GM23338 (cell line): ENCODE measurements around the gene SMG6. TPM values are rescaled to one million over a fixed set of nuclear protein-coding genes. Genes with fewer than 3 reads are reported as not detected.

Experiments used
- ATAC-seq: fragments of 200-7000 bp; cut with Tn5 transposase; 3 replicates; pipeline ENCODE4 v1.9.1; 2020
- DNase-seq: peaks from one replicate; pipeline ENCODE4 v3.0.0-alpha.2; 2015; ENCODE audit warnings: low spot score
- H2AFZ ChIP-seq: fragments of 200-600 bp; sonication (generic); 2 replicates; pipeline ENCODE4 v1.8.0; 2016; ENCODE audit warnings: antibody characterized with exemption, mild to moderate bottlenecking, moderate library complexity
- H3F3A ChIP-seq: fragments of 200-600 bp; sonication (generic); replicated peaks from 2 replicates; pipeline ENCODE4 v1.8.0; 2017; ENCODE audit warnings: antibody characterized with exemption, mixed run types, low read depth
- H3K27ac ChIP-seq: fragments of 200-600 bp; sonication (generic); 2 replicates; pipeline ENCODE4 v1.6.1; 2016; ENCODE audit warnings: low read depth
- H3K27me3 ChIP-seq: fragments of 200-600 bp; sonication (generic); 2 replicates; pipeline ENCODE4 v1.8.0; 2016; ENCODE audit warnings: mild to moderate bottlenecking, mixed run types, moderate library complexity; ENCODE audit not compliant: insufficient read depth
- H3K36me3 ChIP-seq: fragments of 200-600 bp; sonication (generic); 2 replicates; pipeline ENCODE4 v1.8.0; 2016; ENCODE audit warnings: mild to moderate bottlenecking; ENCODE audit not compliant: insufficient read depth
- H3K4me1 ChIP-seq: fragments of 200-600 bp; sonication (generic); 2 replicates; pipeline ENCODE4 v1.8.0; 2016; ENCODE audit warnings: mild to moderate bottlenecking, moderate library complexity; ENCODE audit not compliant: insufficient read depth
- H3K4me2 ChIP-seq: fragments of 200-600 bp; sonication (generic); 2 replicates; pipeline ENCODE4 v1.7.1; 2017; ENCODE audit warnings: mixed run types
- H3K4me3 ChIP-seq: fragments of 200-600 bp; sonication (generic); 2 replicates; pipeline ENCODE4 v1.6.1; 2016; ENCODE audit warnings: mixed run types
- H3K79me2 ChIP-seq: fragments of 200-600 bp; sonication (generic); replicated peaks from 2 replicates; pipeline ENCODE4 v1.8.0; 2017; ENCODE audit warnings: mild to moderate bottlenecking; ENCODE audit not compliant: insufficient read depth
- H3K9me2 ChIP-seq: fragments of 200-600 bp; sonication (generic); 2 replicates; pipeline ENCODE4 v1.8.0; 2017; ENCODE audit not compliant: insufficient read depth
- H4K20me1 ChIP-seq: fragments of 200-600 bp; sonication (generic); replicated peaks from 2 replicates; pipeline ENCODE4 v1.8.0; 2017; ENCODE audit warnings: mild to moderate bottlenecking; ENCODE audit not compliant: insufficient read depth
- H3K27ac Mint-ChIP-seq: 2 replicates; pipeline ENCODE4 v1.8.0; 2020; ENCODE audit warnings: inconsistent platforms, mild to moderate bottlenecking, moderate library complexity, mixed read lengths
- H3K27me3 Mint-ChIP-seq: 3 replicates; pipeline ENCODE4 v1.8.0; 2022; ENCODE audit warnings: low read depth, mild to moderate bottlenecking, moderate library complexity, mixed read lengths, inconsistent platforms; ENCODE audit not compliant: insufficient read depth, poor library complexity
- H3K36me3 Mint-ChIP-seq: 3 replicates; pipeline ENCODE4 v1.8.0; 2021; ENCODE audit warnings: low read depth, mild to moderate bottlenecking, inconsistent platforms, moderate library complexity, mixed read lengths
- H3K4me1 Mint-ChIP-seq: 3 replicates; pipeline ENCODE4 v1.8.0; 2020; ENCODE audit warnings: mild to moderate bottlenecking, inconsistent platforms, mixed read lengths
- H3K4me3 Mint-ChIP-seq: 3 replicates; pipeline ENCODE4 v1.8.0; 2021; ENCODE audit warnings: moderate library complexity, mild to moderate bottlenecking, inconsistent platforms, mixed read lengths
- H3K9me3 Mint-ChIP-seq: 3 replicates; pipeline ENCODE4 v1.8.0; 2020; ENCODE audit warnings: moderate library complexity, mild to moderate bottlenecking, inconsistent platforms, mixed read lengths
- CREB1 ChIP-seq: fragments of 250-450 bp; sonication (Bioruptor Pico); IDR thresholded peaks from 2 replicates; pipeline ENCODE4 v1.5.0; 2020; ENCODE audit warnings: low read depth, mild to moderate bottlenecking, moderate library complexity
- EZH2 ChIP-seq: fragments of 200-600 bp; sonication (generic); IDR thresholded peaks from one replicate; pipeline ENCODE4 v1.8.0; 2017; ENCODE audit warnings: antibody characterized with exemption, mild to moderate bottlenecking, low read depth; ENCODE audit not compliant: unreplicated experiment
- EZH2phosphoT487 ChIP-seq: fragments of 200-600 bp; sonication (generic); IDR thresholded peaks from one replicate; pipeline ENCODE4 v1.8.1; 2018; ENCODE audit warnings: antibody characterized with exemption; ENCODE audit not compliant: unreplicated experiment
- JUNB ChIP-seq: IDR thresholded peaks from one replicate; pipeline ENCODE4 v1.6.1; 2016; ENCODE audit warnings: antibody characterized with exemption; ENCODE audit not compliant: unreplicated experiment
- NANOG ChIP-seq: IDR thresholded peaks from 2 replicates; pipeline ENCODE4 v1.6.1; 2016; ENCODE audit warnings: antibody characterized with exemption, borderline replicate concordance
- POLR2AphosphoS5 ChIP-seq: IDR thresholded peaks from 2 replicates; pipeline ENCODE4 v1.6.1; 2016; ENCODE audit warnings: antibody characterized with exemption, low read depth
- STAT1 ChIP-seq: IDR thresholded peaks from one replicate; pipeline ENCODE4 v1.6.1; 2016; ENCODE audit warnings: antibody characterized with exemption; ENCODE audit not compliant: unreplicated experiment
- ZNF114 ChIP-seq: fragments of 250-450 bp; sonication (Bioruptor Pico); IDR thresholded peaks from 2 replicates; pipeline ENCODE4 v1.5.0; 2020; ENCODE audit warnings: mild to moderate bottlenecking, moderate library complexity
- ZNF331 ChIP-seq: fragments of 250-450 bp; sonication (Bioruptor Pico); IDR thresholded peaks from 2 replicates; pipeline ENCODE4 v1.5.0; 2020; ENCODE audit warnings: low read depth, mild to moderate bottlenecking, moderate library complexity
- polyA plus RNA-seq: library from polyadenylated mRNA; unstranded; fragments of >200 nt; fragmentation: Nextera tagmentation; extraction: Ambion mirVana; gene quantifications from 2 replicates; pipeline ENCODE4 v1.2.1, GENCODE V29; 2016
- total RNA-seq: library from RNA; depleted of rRNA; stranded (reverse); fragments of >200 nt; shearing (Covaris generic); gene quantifications from 2 replicates; pipeline ENCODE4 v1.2.3, GENCODE V29; 2014
- TF ChIP-seq, protein P1 (sequence below): IDR thresholded peaks from 2 replicates; pipeline ENCODE4 v1.6.1; 2016; ENCODE audit warnings: antibody characterized with exemption
- TF ChIP-seq, protein P2 (sequence below): IDR thresholded peaks from one replicate; pipeline ENCODE4 v1.6.1; 2018; ENCODE audit warnings: antibody characterized with exemption; ENCODE audit not compliant: unreplicated experiment
- TF ChIP-seq, protein P3 (sequence below): fragments of 250-450 bp; sonication (Bioruptor Pico); IDR thresholded peaks from 2 replicates; pipeline ENCODE4 v1.5.0; 2020; ENCODE audit warnings: mild to moderate bottlenecking, moderate library complexity
- TF ChIP-seq, protein P4 (sequence below), 2 experiments: fragments of 200-600 bp in 1 of 2; sonication (generic) in 1 of 2; conservative IDR thresholded peaks; 2 replicates each; pipeline versions ENCODE4 v1.5.1 to v1.6.1; 2016 to 2017; ENCODE audit warnings: antibody characterized with exemption in 2 of 2, low read depth in 2 of 2, mild to moderate bottlenecking in 2 of 2, moderate library complexity in 1 of 2

The SMG6 gene
- total and polyA plus RNA-seq, 2 experiments from 2014 or later: 10.4 to 43.1 TPM

DNA sequence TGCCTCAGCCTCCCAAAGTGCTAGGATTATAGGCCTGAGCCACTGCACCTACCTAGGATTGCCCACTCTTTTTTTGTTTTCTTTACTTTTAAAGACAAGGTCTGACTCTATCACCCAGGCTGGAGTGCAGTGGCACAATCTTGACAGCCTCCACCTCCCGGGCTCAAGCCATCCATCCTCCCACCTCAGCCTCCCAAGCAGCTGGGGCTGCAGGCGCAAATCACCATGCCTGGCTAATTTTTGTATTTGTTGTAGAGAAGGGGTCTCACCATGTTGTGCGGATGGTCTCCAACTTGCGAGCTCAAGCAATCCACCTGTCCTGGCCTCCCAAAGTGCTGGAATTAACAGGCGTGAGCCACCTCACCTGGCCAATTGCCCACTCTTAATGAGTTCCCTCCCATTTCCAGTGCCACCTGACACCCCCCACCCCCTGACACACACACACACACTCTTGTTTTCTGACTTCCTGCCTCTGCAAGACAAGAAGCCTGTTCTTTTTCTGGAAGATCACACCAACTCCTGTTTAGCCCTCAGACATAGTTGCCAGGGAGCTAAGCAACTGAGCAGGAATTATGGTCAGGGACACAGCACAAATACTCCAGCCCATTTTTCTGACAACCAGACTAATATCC, 259.2 kb downstream of the SMG6 start:
- peaks cover 7% of the 10 kb centered on the region; the same call in 1 of the 2 replicates for H3K36me3 ChIP-seq
- peaks cover 43% of the 10 kb centered on the region for H3K27me3 ChIP-seq
- H3K4me1 Mint-ChIP-seq: peaks cover 5% of the 10 kb centered on the region; the same call in 2 of the 3 replicates
- H3K4me2 ChIP-seq: no peak overlapping the region
- H3K27ac Mint-ChIP-seq: no peak overlapping the region
- H3K36me3 Mint-ChIP-seq: peaks cover 16% of the 10 kb centered on the region
- no peak for TF ChIP-seq ZNF331 (CRISPR knock-in tag)
- no peak for TF ChIP-seq STAT1
- TF ChIP-seq EZH2: no peak
- TF ChIP-seq, protein P1, sequence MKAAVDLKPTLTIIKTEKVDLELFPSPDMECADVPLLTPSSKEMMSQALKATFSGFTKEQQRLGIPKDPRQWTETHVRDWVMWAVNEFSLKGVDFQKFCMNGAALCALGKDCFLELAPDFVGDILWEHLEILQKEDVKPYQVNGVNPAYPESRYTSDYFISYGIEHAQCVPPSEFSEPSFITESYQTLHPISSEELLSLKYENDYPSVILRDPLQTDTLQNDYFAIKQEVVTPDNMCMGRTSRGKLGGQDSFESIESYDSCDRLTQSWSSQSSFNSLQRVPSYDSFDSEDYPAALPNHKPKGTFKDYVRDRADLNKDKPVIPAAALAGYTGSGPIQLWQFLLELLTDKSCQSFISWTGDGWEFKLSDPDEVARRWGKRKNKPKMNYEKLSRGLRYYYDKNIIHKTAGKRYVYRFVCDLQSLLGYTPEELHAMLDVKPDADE: no peak
- no peak for TF ChIP-seq CREB1 (CRISPR knock-in tag)
- TF ChIP-seq ZNF114 (CRISPR knock-in tag): no peak
- TF ChIP-seq, protein P2, sequence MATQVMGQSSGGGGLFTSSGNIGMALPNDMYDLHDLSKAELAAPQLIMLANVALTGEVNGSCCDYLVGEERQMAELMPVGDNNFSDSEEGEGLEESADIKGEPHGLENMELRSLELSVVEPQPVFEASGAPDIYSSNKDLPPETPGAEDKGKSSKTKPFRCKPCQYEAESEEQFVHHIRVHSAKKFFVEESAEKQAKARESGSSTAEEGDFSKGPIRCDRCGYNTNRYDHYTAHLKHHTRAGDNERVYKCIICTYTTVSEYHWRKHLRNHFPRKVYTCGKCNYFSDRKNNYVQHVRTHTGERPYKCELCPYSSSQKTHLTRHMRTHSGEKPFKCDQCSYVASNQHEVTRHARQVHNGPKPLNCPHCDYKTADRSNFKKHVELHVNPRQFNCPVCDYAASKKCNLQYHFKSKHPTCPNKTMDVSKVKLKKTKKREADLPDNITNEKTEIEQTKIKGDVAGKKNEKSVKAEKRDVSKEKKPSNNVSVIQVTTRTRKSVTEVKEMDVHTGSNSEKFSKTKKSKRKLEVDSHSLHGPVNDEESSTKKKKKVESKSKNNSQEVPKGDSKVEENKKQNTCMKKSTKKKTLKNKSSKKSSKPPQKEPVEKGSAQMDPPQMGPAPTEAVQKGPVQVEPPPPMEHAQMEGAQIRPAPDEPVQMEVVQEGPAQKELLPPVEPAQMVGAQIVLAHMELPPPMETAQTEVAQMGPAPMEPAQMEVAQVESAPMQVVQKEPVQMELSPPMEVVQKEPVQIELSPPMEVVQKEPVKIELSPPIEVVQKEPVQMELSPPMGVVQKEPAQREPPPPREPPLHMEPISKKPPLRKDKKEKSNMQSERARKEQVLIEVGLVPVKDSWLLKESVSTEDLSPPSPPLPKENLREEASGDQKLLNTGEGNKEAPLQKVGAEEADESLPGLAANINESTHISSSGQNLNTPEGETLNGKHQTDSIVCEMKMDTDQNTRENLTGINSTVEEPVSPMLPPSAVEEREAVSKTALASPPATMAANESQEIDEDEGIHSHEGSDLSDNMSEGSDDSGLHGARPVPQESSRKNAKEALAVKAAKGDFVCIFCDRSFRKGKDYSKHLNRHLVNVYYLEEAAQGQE: no peak
- TF ChIP-seq JUNB: no peak
- no peak for TF ChIP-seq POLR2AphosphoS5
- no peak for TF ChIP-seq EZH2phosphoT487
- TF ChIP-seq, protein P3, sequence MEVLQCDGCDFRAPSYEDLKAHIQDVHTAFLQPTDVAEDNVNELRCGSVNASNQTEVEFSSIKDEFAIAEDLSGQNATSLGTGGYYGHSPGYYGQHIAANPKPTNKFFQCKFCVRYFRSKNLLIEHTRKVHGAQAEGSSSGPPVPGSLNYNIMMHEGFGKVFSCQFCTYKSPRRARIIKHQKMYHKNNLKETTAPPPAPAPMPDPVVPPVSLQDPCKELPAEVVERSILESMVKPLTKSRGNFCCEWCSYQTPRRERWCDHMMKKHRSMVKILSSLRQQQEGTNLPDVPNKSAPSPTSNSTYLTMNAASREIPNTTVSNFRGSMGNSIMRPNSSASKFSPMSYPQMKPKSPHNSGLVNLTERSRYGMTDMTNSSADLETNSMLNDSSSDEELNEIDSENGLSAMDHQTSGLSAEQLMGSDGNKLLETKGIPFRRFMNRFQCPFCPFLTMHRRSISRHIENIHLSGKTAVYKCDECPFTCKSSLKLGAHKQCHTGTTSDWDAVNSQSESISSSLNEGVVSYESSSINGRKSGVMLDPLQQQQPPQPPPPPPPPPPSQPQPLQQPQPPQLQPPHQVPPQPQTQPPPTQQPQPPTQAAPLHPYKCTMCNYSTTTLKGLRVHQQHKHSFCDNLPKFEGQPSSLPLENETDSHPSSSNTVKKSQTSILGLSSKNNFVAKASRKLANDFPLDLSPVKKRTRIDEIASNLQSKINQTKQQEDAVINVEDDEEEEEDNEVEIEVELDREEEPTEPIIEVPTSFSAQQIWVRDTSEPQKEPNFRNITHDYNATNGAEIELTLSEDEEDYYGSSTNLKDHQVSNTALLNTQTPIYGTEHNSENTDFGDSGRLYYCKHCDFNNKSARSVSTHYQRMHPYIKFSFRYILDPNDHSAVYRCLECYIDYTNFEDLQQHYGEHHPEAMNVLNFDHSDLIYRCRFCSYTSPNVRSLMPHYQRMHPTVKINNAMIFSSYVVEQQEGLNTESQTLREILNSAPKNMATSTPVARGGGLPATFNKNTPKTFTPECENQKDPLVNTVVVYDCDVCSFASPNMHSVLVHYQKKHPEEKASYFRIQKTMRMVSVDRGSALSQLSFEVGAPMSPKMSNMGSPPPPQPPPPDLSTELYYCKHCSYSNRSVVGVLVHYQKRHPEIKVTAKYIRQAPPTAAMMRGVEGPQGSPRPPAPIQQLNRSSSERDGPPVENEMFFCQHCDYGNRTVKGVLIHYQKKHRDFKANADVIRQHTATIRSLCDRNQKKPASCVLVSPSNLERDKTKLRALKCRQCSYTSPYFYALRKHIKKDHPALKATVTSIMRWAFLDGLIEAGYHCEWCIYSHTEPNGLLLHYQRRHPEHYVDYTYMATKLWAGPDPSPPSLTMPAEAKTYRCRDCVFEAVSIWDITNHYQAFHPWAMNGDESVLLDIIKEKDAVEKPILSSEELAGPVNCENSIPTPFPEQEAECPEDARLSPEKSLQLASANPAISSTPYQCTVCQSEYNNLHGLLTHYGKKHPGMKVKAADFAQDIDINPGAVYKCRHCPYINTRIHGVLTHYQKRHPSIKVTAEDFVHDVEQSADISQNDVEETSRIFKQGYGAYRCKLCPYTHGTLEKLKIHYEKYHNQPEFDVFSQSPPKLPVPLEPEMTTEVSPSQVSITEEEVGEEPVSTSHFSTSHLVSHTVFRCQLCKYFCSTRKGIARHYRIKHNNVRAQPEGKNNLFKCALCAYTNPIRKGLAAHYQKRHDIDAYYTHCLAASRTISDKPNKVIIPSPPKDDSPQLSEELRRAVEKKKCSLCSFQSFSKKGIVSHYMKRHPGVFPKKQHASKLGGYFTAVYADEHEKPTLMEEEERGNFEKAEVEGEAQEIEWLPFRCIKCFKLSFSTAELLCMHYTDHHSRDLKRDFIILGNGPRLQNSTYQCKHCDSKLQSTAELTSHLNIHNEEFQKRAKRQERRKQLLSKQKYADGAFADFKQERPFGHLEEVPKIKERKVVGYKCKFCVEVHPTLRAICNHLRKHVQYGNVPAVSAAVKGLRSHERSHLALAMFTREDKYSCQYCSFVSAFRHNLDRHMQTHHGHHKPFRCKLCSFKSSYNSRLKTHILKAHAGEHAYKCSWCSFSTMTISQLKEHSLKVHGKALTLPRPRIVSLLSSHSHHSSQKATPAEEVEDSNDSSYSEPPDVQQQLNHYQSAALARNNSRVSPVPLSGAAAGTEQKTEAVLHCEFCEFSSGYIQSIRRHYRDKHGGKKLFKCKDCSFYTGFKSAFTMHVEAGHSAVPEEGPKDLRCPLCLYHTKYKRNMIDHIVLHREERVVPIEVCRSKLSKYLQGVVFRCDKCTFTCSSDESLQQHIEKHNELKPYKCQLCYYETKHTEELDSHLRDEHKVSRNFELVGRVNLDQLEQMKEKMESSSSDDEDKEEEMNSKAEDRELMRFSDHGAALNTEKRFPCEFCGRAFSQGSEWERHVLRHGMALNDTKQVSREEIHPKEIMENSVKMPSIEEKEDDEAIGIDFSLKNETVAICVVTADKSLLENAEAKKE (CRISPR knock-in tag): no peak
- TF ChIP-seq NANOG: no peak
- TF ChIP-seq, protein P4, sequence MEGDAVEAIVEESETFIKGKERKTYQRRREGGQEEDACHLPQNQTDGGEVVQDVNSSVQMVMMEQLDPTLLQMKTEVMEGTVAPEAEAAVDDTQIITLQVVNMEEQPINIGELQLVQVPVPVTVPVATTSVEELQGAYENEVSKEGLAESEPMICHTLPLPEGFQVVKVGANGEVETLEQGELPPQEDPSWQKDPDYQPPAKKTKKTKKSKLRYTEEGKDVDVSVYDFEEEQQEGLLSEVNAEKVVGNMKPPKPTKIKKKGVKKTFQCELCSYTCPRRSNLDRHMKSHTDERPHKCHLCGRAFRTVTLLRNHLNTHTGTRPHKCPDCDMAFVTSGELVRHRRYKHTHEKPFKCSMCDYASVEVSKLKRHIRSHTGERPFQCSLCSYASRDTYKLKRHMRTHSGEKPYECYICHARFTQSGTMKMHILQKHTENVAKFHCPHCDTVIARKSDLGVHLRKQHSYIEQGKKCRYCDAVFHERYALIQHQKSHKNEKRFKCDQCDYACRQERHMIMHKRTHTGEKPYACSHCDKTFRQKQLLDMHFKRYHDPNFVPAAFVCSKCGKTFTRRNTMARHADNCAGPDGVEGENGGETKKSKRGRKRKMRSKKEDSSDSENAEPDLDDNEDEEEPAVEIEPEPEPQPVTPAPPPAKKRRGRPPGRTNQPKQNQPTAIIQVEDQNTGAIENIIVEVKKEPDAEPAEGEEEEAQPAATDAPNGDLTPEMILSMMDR (conservative IDR thresholded peaks at IDR 0.05; ENCODE audit: low read depth in 2 of 2): no peak
- no peak overlapping the region for H3K4me3 ChIP-seq
- peaks cover 13% of the 10 kb centered on the region; the same call in 1 of the 2 replicates for H3F3A ChIP-seq
- H3K79me2 ChIP-seq: no peaks in the 10 kb centered on the region
- no peaks in the 10 kb centered on the region for H3K9me3 Mint-ChIP-seq
- H3K9me2 ChIP-seq: no peaks in the 10 kb centered on the region
- ATAC-seq: no peak
- peaks cover 7% of the 10 kb centered on the region for H3K4me1 ChIP-seq
- no peak overlapping the region for H3K27ac ChIP-seq
- no peak overlapping the region for H3K4me3 Mint-ChIP-seq
- peaks cover 42% of the 10 kb centered on the region for H3K27me3 Mint-ChIP-seq
- DNase-seq: no peak
- H2AFZ ChIP-seq: no peak overlapping the region
- no peaks in the 10 kb centered on the region; the same call in 1 of the 2 replicates for H4K20me1 ChIP-seq
